ENCODE results near the gene B3GLCT.

DNA sequence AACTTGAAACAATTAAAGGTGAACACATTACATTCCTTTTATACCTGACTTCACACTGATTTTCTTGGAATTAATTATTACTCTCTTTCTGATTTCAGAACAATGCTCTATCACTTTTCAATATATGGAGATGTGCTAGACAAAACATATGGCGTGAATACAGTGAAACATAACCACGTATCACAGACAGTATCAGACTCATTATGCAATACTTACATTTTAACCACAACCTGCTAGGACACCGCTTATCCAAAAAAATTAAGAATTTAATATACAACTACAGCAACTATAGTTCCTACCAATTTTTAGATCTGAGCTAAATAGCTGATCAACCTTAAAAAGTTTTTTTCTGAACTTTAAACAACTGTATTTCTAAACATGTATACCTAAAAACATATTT, 47.9 kb upstream of the B3GLCT start:
- TF ChIP-seq EZH2phosphoT487 (IDR thresholded peaks at IDR 0.05; ENCODE audit: borderline replicate concordance, low read length), result no peak
- TF ChIP-seq, protein P1, sequence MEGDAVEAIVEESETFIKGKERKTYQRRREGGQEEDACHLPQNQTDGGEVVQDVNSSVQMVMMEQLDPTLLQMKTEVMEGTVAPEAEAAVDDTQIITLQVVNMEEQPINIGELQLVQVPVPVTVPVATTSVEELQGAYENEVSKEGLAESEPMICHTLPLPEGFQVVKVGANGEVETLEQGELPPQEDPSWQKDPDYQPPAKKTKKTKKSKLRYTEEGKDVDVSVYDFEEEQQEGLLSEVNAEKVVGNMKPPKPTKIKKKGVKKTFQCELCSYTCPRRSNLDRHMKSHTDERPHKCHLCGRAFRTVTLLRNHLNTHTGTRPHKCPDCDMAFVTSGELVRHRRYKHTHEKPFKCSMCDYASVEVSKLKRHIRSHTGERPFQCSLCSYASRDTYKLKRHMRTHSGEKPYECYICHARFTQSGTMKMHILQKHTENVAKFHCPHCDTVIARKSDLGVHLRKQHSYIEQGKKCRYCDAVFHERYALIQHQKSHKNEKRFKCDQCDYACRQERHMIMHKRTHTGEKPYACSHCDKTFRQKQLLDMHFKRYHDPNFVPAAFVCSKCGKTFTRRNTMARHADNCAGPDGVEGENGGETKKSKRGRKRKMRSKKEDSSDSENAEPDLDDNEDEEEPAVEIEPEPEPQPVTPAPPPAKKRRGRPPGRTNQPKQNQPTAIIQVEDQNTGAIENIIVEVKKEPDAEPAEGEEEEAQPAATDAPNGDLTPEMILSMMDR (conservative IDR thresholded peaks at IDR 0.05; ENCODE audit: low read depth, low read length), result no peak

Measured in PC-3 (cell line).